ENCODE measurements around the gene SPRYD3.
A peak's percentile ranks its signal among the peaks of the same experiment; 100 is the strongest.

Gene SPRYD3

DNA sequence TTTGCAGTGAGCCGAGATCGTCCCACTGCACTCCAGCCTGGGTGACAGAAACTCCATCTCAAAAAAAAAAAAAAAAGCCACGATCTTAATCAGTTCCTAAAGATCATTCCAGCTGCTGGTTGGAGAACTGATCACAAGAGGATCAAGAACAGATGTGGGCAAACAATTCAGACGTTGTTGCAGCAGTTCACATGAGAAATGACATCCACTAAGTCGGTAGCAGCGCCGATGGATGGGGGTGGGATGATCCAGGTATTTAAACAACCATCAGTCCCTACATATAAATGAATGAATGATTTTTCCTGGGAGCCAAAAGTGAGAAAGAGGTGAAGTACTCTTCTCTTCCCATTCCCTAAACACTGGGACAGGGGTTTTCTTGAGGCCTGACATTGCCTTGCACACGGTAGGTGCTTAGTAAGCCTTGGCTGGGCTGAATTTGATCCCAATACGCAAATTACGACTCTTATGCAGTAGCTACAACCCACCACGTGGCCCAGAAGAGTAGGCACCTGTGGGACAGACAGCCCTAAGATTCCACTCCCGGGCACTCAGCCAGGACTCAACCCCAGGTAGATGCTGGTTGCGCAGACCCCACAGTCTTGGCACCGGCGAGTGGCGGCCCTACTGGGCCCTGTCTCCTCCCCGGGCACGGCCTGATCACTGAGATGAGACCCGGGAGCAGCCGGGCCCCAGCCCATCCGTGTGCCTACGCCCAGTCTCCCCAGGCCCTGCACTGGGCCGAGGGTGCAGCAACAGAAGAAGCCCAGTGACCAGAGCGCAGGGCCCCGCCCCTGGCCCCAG, 565 bp downstream of the SPRYD3 start:
- DNase-seq (peak; percentile 54), ATAC-seq (peak; percentile 34)

DNA sequence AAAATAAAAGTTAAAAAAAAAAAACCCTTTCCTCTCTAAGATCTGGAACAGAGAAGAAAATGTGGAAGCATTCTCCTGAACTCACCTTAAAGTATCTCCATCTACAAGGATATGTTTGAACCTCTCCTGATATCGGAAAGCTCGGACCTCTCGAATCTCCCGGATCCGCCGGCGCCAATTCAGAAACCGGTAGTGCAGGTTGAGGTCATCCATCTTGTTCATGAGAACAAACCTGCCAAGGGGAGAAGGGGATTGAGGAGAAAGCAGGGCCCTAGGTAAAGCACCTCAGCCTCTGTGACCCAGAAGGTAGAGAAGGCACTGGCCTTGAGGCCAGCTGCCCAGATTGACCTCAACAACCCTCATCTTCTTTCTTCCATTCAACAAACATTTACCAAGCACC, 2.2 kb downstream of the SPRYD3 start:
- ATAC-seq (no peak), DNase-seq (no peak)

DNA sequence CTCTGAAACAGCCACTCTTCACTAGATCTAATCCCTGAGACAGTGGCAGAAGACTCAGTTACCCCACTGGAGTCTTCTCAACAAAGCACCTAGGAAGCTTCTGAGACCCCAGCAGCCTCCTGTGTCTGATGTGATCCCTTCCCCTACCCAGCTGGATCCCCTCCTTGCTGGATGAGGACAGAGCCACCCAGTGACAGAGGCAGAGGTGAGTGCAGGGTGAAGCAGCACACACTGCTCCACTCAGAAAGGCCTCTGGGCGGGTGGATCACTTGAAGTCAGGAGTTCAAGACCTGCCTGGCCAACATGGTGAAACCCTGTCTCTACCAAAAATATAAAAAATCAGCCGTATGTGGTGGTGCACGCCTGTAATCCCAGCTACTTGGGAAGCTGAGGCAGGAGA, 2.7 kb downstream of the SPRYD3 start:
- ATAC-seq (no peak), DNase-seq (no peak)

DNA sequence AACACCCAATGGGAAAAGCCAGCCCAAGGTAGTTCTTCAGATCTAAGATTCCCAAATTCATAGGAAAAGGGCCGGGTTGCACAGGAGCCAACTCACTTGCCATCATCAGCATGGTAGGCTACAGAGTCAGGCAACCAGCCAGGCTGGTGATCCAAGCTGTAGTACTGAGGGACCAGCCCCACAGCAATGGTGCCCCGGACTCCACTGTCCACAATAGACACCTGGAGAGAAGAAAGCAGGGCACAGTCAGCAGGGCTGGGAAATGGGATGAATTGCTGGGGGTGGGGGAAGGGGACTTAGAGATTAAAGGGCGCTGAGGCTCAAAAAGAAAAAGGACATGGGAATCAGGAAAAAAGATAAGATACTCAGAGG, 4.2 kb downstream of the SPRYD3 start:
- ATAC-seq, result no peak
- no peak for DNase-seq

DNA sequence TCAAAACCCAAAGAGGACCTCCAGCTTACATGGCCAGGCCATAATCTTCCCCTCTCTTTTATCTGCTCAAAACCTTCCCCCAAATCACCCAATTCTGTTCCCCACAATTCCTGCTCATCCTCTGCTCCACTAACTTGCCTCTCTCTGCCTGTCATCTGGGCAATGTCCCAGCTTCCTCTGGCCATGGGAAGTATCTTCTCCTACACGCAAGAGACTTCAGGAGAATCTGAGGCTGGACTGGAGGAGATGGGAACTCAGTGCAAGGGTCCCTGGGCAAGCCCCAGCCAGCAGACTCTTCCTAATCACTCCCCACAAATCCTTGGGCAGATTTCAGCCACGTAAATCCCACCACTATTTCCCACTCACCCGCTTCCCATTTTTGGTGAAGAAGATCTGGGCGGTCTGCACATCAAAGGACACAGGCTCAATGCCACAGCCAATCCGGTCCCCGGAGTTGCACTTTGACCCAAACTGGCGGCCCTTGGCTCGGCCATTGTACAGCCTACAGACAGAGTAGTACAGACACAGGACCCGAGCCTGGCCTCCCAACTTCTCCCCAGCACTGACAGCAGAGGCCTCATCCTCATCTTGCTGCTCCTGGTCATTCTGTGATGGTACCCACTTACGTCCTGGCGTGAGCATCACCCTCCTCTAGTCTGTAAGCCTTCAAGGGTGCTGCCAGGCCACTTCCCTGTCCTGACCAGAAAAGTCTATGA, 4.7 kb downstream of the SPRYD3 start:
- DNase-seq (no peak), ATAC-seq (no peak)

DNA sequence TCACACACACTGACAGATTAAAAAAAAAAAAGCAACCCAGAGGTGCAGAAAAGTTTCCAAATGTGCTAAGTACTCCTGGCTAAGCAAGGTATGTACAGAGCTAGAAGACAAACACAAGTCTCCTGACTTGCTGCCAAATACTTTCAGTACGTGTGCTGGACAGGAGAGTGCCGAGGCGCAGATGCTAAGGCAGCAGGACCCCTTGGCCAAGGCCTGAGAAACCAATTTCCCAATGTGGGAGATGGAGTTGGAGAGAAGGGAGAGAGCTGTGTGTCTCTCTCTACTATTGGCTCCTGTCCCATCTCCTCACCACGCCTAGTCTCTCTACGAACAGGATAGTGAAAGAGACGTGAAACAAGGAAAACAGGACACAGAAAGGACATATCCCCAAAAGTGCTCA, 5.3 kb downstream of the SPRYD3 start:
- ATAC-seq (no peak), DNase-seq (no peak)

DNA sequence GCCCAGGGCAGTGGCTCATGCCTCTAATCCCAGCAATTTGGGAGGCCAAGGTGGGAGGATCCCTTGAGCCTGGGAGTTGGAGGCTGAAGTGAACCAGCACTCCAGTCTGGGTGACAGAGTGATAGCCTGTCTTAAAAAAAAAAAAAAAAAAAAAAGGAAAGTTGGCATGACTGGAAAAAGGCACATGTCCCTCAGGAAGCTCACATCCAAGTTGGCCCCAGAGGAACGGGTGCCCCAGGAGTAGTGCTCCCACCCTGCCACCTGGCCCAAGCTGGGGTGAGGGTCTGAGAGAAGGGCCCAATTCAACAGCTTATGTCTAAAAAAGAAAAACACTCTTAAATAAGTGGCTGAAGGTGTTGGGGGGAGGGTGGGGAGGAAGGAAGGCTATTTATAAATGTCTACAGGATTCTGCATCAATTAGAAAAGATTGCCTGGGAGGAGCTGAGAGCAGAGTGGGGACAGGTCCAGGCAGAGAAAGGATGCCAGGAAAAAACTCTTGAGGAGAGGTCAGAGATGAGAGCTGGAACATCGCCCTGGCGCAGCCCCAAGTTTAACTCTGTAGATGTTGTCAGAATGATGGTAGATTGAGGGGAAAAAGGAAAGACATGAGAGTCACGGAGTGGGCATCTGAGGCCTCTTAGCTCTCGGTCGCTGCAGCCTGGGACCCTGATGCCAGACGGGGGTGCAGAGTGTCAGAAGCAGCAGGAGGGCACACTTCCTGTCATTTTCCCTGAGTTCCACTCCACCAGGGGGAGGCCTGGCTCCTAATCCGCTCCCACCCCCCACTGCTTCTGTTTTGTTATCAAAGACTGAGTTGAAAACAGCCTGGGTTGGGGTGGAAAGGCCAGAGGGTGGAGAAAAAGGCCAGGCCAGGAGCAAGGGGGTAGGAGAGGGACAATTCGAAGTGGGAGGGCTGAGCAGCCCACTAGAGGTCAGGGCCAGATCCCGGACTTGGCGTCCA, 7.3 kb downstream of the SPRYD3 start:
- DNase-seq, result no peak
- no peak for ATAC-seq

DNA sequence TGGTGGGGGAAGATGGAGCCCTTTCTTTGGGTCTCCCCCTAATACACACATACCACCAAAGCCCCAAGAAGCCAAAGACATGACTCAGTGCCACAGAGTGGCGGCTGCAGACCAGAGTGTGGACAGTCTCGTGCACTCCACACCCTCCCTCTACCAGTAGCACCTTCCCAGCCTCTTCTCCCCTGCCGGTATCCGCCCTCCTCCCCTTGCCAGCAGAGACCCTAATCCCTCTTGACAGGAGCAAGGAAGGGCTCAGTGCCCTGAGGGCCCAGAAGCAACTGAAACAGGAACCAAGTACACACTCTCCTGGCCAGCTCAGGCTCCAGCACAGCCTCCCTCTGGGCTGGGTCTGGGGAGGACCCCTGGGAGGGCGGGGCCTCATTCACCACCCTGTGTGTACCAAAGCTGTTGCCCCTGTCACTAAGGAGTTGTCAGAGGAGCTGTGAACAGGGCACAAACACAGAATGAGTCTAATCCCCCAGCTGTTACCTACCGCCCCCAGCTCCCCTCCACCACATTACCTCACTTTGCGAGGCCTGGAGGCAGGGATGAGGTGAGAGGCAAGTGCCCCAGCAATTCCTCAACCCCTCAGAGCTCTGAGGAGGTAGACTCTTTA, 8.2 kb downstream of the SPRYD3 start:
- DNase-seq, result no peak
- ATAC-seq, result no peak

DNA sequence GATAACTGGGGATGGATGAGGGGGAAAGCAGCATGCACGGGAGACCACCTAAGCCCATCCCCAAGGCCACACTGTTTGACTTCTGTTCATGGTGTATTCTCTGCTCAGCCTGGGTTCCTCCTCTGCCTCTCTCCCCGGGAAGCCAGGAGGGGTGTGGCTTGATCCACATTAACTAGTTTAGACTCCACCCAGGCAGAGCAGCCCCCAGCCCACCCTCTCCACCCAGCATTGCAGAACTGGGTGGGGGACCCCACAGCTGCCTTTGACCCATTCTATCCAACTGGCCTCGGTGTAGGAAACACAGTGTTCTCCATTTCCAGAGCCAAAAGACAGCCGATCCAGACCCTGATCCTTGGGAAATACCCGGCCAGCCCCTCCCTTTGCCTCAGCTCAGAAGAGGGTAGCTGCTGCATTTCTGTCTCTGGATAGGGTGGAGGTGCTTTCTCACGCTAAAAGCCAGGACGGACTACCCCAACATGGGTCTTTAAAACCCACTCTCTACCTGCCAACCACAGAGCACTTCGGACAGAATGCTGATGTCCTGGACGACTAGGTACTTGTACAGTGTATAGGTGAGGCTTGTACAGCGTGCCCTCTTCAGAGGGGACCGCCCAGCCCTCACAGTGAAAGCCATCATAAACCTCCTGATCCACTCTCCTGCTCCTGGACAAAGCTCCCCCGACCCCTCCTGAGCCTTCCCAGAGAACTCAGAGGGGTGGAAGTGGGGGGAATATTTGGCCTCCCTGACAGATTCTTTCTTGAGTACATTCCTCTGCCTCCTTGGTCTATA, 9.4 kb downstream of the SPRYD3 start:
- ATAC-seq, result no peak
- DNase-seq, result no peak

DNA sequence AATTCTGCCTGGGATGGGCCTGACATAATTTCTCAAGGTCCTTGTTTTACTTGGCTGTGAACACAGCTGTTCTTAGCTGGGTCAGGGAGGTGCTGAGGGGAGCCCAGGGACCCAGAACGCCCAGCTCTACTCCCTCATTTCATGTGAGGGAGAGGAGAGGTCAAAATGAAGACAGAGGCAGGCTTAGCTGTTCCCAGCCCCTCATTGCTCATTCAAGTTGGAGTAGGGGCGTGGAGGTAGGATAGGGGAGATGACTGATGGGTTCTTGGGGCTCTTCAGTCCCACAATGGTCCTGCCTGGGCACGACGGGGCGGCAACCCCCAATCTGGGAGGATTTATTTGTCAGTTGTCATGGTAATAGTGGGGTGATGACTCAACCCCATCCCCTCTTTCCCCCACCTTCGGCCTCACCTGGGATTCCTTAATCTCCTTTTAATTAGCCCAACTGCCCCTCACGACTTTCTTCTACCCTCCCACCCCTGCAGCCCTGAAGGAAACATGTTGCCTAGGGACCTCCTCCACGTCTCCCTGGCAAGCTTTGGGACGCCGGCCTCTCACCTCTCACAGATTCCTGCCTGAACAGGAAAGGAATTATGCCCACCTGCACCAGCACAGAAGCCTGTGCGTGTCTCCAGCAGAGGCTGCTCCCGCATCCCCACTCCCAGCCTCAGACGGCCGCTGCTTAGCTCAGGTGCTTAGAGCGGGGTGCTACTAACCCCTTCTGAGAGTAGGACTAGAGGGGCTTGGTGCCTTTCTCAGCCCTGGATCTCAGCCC, 10.2 kb downstream of the SPRYD3 start:
- DNase-seq (no peak), ATAC-seq (no peak)

DNA sequence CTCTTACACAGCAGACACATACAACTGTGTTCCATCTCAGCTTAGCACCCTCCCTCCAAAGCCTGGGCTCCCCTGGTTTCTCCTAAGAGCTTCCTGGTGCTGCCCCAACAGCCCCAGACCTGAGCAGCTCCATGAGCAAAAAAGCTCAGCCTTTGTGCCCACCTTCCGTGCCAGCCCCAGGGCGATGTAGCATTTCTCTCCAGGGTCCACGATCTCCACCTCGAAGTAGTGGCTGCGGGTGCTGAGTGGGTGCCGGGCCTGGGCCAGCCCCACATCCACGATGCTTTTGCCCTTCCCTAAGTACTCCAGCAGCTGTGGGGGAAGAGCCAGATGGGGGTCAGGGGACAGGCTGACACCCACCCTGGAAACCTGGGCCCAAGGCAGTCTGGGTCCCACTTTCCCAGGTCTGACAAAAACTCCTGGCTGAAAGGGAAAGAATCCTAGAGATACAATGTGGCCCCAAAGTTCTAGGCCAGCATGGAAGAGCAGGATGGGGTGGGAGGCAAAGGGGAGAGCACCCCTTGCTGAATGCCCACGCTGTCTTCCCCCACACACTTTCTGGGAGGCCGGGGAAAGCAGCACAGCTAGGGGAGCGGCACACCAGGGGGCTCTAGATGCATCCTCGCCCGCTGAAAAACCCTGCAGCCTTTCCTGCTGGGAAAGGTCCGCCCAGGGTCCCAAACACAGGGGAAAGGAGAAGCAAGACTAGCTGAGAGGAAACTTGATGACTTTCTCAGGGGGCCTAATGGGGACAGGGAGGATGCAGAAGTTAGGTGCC, 11.0 kb downstream of the SPRYD3 start:
- ATAC-seq, result no peak
- no peak for DNase-seq

DNA sequence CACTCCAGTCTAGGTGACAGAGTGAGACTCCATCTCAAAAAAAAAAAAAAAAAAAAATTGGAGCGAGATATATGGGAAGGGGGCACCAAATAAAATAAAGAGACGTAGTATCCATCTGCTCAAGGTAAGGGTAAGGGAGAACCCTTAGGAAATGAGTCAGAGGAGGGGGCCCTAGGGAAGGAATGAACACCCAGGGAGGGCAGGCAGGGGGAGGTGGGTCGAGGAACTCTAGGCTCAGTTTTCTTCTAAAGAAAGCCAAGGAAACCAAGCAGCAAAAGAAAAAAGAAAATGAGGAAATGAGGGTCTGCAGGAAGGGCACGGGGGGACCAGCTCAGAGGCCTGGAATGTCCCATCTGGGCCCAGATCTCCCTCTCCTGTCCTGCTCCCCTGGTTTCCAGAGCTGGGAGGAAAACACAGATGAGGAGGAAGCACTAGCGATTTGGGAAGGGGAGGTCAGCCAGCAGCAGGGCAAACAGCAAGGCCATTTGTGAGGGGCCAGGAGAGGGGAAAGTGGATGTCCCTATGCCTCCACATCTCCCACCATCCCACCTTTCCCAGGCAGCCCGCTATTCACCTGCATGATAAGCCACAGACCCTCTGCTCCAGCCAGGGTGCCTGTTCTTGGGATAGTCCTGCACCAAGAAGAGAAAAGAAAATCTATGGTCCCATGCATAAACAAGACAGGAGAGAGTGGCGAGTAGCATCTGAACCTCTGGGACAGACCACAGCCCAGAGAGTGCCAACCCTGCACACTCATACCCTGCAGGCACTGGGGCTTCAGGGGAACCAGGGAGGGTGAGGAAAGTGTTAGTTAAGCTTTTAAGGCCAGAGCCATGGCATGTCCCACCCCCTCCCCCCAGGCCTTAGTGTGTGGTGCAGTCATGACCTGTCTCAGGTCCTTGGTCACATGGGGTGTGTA, 11.9 kb downstream of the SPRYD3 start:
- ATAC-seq (peak; percentile 30), DNase-seq (no peak)

DNA sequence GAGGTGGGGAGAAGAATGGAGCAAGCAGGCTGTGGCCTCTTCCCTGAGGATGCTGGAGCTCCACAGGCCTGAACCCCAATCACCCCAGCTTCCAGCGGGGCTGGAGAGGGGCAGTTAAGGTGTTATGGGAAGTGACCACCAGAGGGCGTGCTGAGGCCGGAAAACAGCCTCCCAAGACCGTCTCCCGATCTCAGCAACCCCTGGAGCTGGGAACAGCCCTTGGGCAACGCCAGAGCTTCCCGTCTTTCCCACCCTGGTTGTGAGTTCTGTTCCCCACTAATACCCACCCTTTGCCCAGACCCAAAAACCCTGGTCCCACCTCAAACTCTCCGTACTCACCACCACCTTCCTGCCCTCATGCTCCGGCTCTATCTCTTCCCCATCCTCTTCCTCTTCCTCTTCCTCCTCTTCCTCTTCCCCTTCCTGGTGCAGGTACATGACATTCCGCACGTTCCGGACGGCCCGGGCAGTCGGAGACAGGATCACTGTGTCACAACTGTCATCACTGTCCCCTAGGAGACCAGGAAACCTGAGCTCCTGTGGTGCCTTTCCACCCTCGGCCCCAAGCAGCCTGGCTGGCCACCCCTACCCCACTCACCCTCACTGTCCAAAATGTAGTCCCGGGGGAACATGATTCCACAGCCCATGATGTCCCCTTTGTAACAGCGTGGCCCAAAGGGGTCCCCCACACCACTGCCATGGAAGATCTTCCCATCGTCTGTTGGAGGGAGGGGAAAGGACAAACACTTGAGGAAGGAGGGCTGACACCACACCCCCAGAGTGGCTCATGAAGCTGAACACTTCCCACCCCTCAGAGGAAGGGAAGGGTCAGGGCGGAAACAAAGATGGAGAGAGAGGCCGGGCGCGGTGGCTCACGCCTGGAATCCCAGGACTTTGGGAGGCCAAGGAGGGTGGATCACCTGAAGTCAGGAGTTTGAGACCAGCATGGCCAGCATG, 12.9 kb downstream of the SPRYD3 start:
- DNase-seq (peak; percentile 78), ATAC-seq (no peak)

DNA sequence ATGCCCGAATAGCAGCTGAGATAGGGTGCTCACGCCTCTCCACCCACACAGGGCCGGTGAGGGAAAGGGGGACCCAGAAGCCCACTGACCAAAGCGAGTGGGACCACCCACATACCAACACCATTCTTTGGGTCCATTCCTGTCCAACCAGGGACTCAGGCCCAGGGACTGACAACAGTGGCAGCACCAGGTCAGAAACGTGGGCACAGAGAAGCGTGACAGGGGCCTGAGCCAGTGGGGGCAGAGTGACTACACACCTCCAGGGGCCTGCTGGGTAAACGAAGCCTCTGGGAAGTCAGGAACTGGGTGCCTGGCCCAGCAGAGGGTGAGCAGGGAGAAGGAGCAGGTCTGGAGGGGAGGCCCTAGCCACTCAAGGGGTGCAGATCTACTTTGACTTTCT, 13.7 kb downstream of the SPRYD3 start:
- DNase-seq, result no peak
- no peak for ATAC-seq

DNA sequence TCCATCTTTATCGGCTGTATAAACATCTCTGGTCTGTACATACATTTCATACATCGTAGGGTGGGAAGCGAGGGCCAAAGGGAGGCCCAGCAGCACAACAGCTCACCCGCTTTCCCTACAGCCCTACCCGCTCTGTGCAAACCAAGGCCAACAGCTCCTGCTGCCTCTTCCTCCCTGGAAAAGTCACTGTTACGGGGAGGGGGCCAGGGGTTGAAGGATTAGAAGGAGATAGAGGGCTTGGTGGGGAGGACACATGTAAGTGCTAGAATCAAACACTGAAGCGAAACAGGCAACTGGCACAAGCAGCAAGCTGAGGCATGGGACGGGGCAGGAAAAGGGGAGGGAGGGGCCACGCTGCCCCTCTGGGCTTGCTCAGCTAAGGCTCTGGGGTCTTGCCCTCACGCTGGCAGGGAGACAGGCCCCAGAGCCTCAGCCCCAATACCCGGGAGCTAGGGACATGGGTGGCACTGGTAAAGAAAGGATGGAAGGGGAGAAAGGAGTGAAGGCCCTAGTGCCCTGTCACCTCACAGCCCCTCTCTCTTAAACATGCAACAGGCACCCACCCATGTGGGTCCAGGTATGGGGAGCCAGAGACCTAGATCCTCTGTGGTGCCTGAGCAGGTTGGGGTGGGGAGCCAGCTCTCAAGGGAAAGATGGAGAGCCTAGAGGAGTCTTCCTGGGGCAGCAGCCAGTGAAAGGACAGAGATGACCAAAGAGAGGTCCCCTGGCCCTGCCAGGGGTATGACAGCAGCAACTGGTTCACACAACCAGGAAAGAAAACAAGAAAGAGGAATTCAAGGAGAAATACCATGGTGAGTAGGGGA, 14.4 kb downstream of the SPRYD3 start:
- ATAC-seq (no peak), DNase-seq (no peak)
